Hepatocyte (in vitro differentiated cells): ENCODE measurements around the gene PPIH.

Experiments
- CTCF ChIP-seq: fragments of 200-600 bp; sonication (generic); IDR thresholded peaks from 2 replicates; pipeline ENCODE4 v1.5.1; 2016; ENCODE audit warnings: antibody characterized with exemption, mild to moderate bottlenecking; ENCODE audit not compliant: poor library complexity
- EZH2 ChIP-seq: fragments of 200-600 bp; sonication (generic); IDR thresholded peaks from 2 replicates; pipeline ENCODE4 v1.6.1; 2016; ENCODE audit warnings: antibody characterized with exemption, mild to moderate bottlenecking, borderline replicate concordance
- EZH2phosphoT487 ChIP-seq: fragments of 200-600 bp; sonication (generic); IDR thresholded peaks from one replicate; pipeline ENCODE4 v1.6.1; 2018; ENCODE audit warnings: antibody characterized with exemption, mild to moderate bottlenecking, low read depth, moderate library complexity; ENCODE audit not compliant: unreplicated experiment, severe bottlenecking

GRCh38 chr1:42675467-42675866 lies 17.2 kb downstream of the PPIH start:
- TF ChIP-seq CTCF (no peak), EZH2phosphoT487 (no peak), EZH2 (no peak)
